ENCODE data around the gene PRKG1.
"Not testable (repeated sequence)": the region's sequence is repeated elsewhere in the genome, so short reads cannot be mapped to it uniquely, and the experiment has no call there.

Gene PRKG1

GRCh38 chr10:51445588-51445987 lies 371.3 kb downstream of the PRKG1 start:
- no peak overlapping the region for H3K4me3 Mint-ChIP-seq
- ATAC-seq (replicated peaks; ENCODE audit: extremely low read depth, poor library complexity, severe bottlenecking) (no peak), DNase-seq (ENCODE audit: low spot score in 2 of 2) (no peak)
- H3K36me3 Mint-ChIP-seq (ENCODE audit: insufficient read depth), result no peaks in the 10 kb centered on the region
- H3K27me3 Mint-ChIP-seq, result peaks cover 20% of the 10 kb centered on the region
- H3K9me3 Mint-ChIP-seq, result no peaks in the 10 kb centered on the region
- no peaks in the 10 kb centered on the region for H3K4me1 Mint-ChIP-seq
- H3K27ac Mint-ChIP-seq (ENCODE audit: low read depth), result no peak overlapping the region

DNA sequence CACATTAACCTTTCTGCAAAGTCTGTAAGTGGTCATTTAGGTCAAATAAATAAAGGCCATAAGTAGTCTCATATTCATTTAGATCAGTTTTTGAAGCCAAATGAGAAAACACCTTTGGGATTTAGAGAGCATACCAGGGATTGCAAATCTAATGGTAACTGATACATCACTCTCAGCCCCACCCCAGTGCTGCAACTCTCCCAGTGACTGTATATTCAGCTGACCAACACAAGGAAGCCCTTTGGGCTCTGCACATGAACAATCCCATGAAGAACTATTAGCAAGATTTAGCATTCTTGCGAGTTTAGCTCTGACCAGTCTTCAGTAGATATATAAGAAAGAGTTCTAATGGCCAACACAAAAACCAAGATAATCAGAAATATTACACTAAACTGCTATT lies 372.8 kb downstream of the PRKG1 start:
- H3K36me3 Mint-ChIP-seq (ENCODE audit: insufficient read depth), result no peaks in the 10 kb centered on the region
- no peaks in the 10 kb centered on the region for H3K9me3 Mint-ChIP-seq
- no peak overlapping the region for H3K4me3 Mint-ChIP-seq
- DNase-seq (ENCODE audit: low spot score in 2 of 2), result no peak
- H3K27me3 Mint-ChIP-seq, result peaks cover 10% of the 10 kb centered on the region
- H3K4me1 Mint-ChIP-seq, result no peaks in the 10 kb centered on the region
- ATAC-seq (replicated peaks; ENCODE audit: extremely low read depth, poor library complexity, severe bottlenecking), result no peak
- no peak overlapping the region for H3K27ac Mint-ChIP-seq (ENCODE audit: low read depth)

DNA sequence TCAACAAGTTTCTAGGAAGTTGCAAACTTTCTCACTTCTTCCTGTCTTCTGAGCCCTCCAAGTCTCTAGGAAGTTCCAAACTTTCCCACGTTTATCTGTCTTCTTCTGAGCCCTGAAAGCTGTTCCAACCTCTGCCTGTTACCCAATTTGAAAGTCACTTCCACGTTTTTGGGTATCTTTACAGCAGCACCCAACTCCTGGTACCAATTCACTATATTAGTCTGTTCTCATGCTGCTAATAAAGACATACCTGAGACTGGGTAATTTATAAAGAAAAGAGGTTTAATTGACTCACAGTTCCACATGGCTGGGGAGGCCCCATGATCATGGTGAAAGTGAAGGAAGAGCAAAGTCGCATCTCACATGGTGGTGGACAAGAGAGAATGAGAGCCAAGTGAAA lies 381.5 kb downstream of the PRKG1 start:
- ATAC-seq (replicated peaks; ENCODE audit: extremely low read depth, poor library complexity, severe bottlenecking); H3K4me3 Mint-ChIP-seq; H3K27me3 Mint-ChIP-seq; DNase-seq (ENCODE audit: low spot score in 2 of 2); H3K36me3 Mint-ChIP-seq (ENCODE audit: insufficient read depth); H3K9me3 Mint-ChIP-seq; H3K27ac Mint-ChIP-seq (ENCODE audit: low read depth); H3K4me1 Mint-ChIP-seq: not testable (repeated sequence)

GRCh38 chr10:51459476-51459875 lies 385.2 kb downstream of the PRKG1 start:
- DNase-seq (ENCODE audit: low spot score in 2 of 2) (no peak), ATAC-seq (replicated peaks; ENCODE audit: extremely low read depth, poor library complexity, severe bottlenecking) (no peak)
- Mint-ChIP-seq H3K27ac (ENCODE audit: low read depth) (no peak overlapping the region), H3K9me3 (peaks cover 6% of the 10 kb centered on the region), H3K4me1 (no peaks in the 10 kb centered on the region), H3K36me3 (ENCODE audit: insufficient read depth) (no peaks in the 10 kb centered on the region), H3K4me3 (no peak overlapping the region), H3K27me3 (no peaks in the 10 kb centered on the region)

- ATAC-seq (replicated peaks; ENCODE audit: extremely low read depth, poor library complexity, severe bottlenecking), result no peak
- H3K27ac Mint-ChIP-seq (ENCODE audit: low read depth), result no peak overlapping the region
- no peaks in the 10 kb centered on the region for H3K36me3 Mint-ChIP-seq (ENCODE audit: insufficient read depth)
- H3K4me1 Mint-ChIP-seq, result no peaks in the 10 kb centered on the region
- DNase-seq (ENCODE audit: low spot score in 2 of 2), result no peak
- no peaks in the 10 kb centered on the region for H3K27me3 Mint-ChIP-seq
- no peak overlapping the region for H3K4me3 Mint-ChIP-seq
- no peaks in the 10 kb centered on the region for H3K9me3 Mint-ChIP-seq
Measured at GRCh38 chr10:51462076-51462779, 387.9 kb downstream of the PRKG1 start.

DNA sequence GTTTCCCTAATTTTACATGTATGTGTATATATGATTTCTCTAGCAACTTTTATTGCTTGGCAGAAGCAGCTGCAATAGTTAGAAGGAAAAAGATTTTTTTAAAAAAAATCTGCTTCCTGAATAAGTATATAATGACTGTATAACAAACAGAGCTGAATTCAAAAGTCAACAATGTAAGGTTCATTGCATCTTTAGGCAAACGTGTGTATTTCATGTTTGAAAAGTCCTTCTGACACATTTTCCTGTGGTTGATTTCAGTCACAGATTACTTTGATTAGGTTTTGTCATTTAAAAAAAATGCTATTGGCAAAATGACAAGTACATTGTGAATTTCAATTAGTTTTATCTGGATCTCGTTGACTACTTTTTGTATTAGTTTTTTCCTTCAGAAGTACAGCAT lies 394.1 kb downstream of the PRKG1 start:
- DNase-seq (ENCODE audit: low spot score in 2 of 2) (no peak), ATAC-seq (replicated peaks; ENCODE audit: extremely low read depth, poor library complexity, severe bottlenecking) (no peak)
- no peaks in the 10 kb centered on the region for H3K9me3 Mint-ChIP-seq
- no peak overlapping the region for H3K4me3 Mint-ChIP-seq
- no peak overlapping the region for H3K27ac Mint-ChIP-seq (ENCODE audit: low read depth)
- H3K27me3 Mint-ChIP-seq, result no peaks in the 10 kb centered on the region
- H3K36me3 Mint-ChIP-seq (ENCODE audit: insufficient read depth), result no peaks in the 10 kb centered on the region
- no peaks in the 10 kb centered on the region for H3K4me1 Mint-ChIP-seq

DNA sequence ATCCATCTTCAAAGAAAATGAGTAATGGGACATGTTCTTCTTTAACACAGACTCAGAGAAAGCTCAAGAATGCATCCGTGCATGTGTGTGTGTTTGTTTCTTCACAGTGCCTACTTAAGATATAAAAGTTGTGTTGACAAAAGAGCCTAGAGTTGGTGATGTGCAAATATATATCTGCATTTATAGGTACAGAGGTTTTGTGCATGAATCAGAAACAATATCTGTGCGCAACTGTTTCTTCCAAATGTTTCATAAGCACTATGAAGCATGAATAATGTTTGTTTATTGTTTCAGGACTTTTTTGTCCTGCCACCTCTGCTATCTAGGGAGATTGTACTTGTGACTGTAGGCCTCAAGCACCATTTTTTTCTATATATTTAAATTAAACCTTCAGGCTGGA lies 395.4 kb downstream of the PRKG1 start:
- H3K4me3 Mint-ChIP-seq, result no peak overlapping the region
- ATAC-seq (replicated peaks; ENCODE audit: extremely low read depth, poor library complexity, severe bottlenecking), result no peak
- H3K36me3 Mint-ChIP-seq (ENCODE audit: insufficient read depth), result no peaks in the 10 kb centered on the region
- H3K9me3 Mint-ChIP-seq, result no peaks in the 10 kb centered on the region
- H3K27me3 Mint-ChIP-seq, result no peaks in the 10 kb centered on the region
- DNase-seq (ENCODE audit: low spot score in 2 of 2), result no peak
- no peaks in the 10 kb centered on the region for H3K4me1 Mint-ChIP-seq
- H3K27ac Mint-ChIP-seq (ENCODE audit: low read depth), result no peak overlapping the region

DNA sequence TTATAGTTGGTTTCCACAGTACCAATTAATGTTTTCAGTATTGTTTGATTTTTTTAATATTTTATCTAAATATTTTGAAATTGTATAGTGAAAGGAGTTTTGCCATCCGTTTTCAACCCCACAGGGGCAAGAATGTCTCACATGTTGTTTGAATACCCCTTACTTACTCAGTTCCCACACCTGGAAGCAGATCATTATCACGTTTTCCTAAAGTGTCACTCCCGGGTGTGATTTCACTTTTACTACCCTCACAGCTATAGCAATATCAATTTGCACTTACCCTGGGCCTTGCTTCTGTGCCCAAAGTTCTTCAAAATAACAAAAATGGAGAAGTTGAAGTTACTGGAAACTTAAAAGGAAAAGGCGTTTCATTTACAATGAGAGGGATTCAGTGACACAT lies 397.0 kb downstream of the PRKG1 start:
- Mint-ChIP-seq H3K36me3 (ENCODE audit: insufficient read depth) (no peaks in the 10 kb centered on the region), H3K27me3 (no peaks in the 10 kb centered on the region), H3K4me3 (no peak overlapping the region), H3K27ac (ENCODE audit: low read depth) (no peak overlapping the region), H3K9me3 (no peaks in the 10 kb centered on the region), H3K4me1 (no peaks in the 10 kb centered on the region)
- no peak for DNase-seq (ENCODE audit: low spot score in 2 of 2)
- ATAC-seq (replicated peaks; ENCODE audit: extremely low read depth, poor library complexity, severe bottlenecking), result no peak

- no peaks in the 10 kb centered on the region for H3K36me3 Mint-ChIP-seq (ENCODE audit: insufficient read depth)
- H3K4me3 Mint-ChIP-seq, result no peak overlapping the region
- H3K9me3 Mint-ChIP-seq, result no peaks in the 10 kb centered on the region
- ATAC-seq (replicated peaks; ENCODE audit: extremely low read depth, poor library complexity, severe bottlenecking) (no peak), DNase-seq (ENCODE audit: low spot score in 2 of 2) (no peak)
- H3K27me3 Mint-ChIP-seq, result no peaks in the 10 kb centered on the region
- no peaks in the 10 kb centered on the region for H3K4me1 Mint-ChIP-seq
- no peak overlapping the region for H3K27ac Mint-ChIP-seq (ENCODE audit: low read depth)
Measured at GRCh38 chr10:51472154-51472553, 397.9 kb downstream of the PRKG1 start.

GRCh38 chr10:51479711-51480110 lies 405.4 kb downstream of the PRKG1 start:
- H3K9me3 Mint-ChIP-seq, result no peaks in the 10 kb centered on the region

DNA sequence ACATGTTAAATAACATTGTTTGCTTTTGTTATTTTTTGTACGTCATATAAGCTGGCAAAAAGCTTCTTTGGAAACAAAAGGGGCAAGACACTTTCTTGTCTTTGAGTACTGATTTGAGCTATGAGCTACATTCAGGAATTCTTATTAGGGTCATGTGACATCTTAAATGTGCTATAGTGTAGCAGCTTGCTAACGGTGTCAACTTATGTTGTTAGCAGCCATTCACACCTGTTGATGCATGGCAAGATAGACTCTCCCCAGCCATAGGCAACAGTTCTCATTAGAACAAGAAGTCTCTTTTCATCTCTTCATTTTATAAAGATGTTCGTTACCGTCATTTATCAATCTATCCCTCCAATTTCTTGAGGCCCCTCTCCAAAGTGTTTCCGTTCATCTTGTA lies 411.4 kb downstream of the PRKG1 start:
- no peaks in the 10 kb centered on the region for H3K27me3 Mint-ChIP-seq
- ATAC-seq (replicated peaks; ENCODE audit: extremely low read depth, poor library complexity, severe bottlenecking) (no peak), DNase-seq (ENCODE audit: low spot score in 2 of 2) (no peak)
- H3K4me3 Mint-ChIP-seq, result no peak overlapping the region
- H3K9me3 Mint-ChIP-seq, result no peaks in the 10 kb centered on the region
- H3K27ac Mint-ChIP-seq (ENCODE audit: low read depth), result no peak overlapping the region
- H3K4me1 Mint-ChIP-seq, result no peaks in the 10 kb centered on the region
- no peaks in the 10 kb centered on the region for H3K36me3 Mint-ChIP-seq (ENCODE audit: insufficient read depth)

More at GRCh38 chr10:51479711-51480110, 405.4 kb downstream of the PRKG1 start:
- H3K4me1 Mint-ChIP-seq, result no peaks in the 10 kb centered on the region
- ATAC-seq (replicated peaks; ENCODE audit: extremely low read depth, poor library complexity, severe bottlenecking) (no peak), DNase-seq (ENCODE audit: low spot score in 2 of 2) (no peak)
- peaks cover 2% of the 10 kb centered on the region for H3K36me3 Mint-ChIP-seq (ENCODE audit: insufficient read depth)
- H3K27ac Mint-ChIP-seq (ENCODE audit: low read depth), result no peak overlapping the region
- no peaks in the 10 kb centered on the region for H3K27me3 Mint-ChIP-seq
- no peak overlapping the region for H3K4me3 Mint-ChIP-seq

DNA sequence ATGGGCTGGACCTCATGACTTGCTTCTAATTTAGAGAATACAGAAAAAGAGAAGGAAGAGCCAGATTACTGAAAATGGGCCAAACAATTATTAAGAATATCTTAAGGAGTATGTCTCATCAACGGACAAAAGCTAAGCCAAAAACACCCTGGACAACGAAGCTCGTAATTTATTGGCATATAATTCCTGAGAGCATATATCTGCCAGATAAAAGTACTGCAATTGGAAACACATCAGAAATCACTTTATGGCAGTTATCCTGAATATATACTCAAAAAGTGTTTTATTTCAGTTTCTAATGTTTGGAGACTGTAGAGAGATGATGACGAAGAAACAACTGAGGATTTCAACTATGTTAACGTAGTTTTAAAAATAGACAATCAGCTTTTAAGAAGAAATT lies 413.3 kb downstream of the PRKG1 start:
- Mint-ChIP-seq H3K27ac (ENCODE audit: low read depth) (no peak overlapping the region), H3K27me3 (no peaks in the 10 kb centered on the region), H3K9me3 (no peaks in the 10 kb centered on the region), H3K4me3 (no peak overlapping the region), H3K36me3 (ENCODE audit: insufficient read depth) (no peaks in the 10 kb centered on the region), H3K4me1 (no peaks in the 10 kb centered on the region)
- no peak for DNase-seq (ENCODE audit: low spot score in 2 of 2)
- no peak for ATAC-seq (replicated peaks; ENCODE audit: extremely low read depth, poor library complexity, severe bottlenecking)

DNA sequence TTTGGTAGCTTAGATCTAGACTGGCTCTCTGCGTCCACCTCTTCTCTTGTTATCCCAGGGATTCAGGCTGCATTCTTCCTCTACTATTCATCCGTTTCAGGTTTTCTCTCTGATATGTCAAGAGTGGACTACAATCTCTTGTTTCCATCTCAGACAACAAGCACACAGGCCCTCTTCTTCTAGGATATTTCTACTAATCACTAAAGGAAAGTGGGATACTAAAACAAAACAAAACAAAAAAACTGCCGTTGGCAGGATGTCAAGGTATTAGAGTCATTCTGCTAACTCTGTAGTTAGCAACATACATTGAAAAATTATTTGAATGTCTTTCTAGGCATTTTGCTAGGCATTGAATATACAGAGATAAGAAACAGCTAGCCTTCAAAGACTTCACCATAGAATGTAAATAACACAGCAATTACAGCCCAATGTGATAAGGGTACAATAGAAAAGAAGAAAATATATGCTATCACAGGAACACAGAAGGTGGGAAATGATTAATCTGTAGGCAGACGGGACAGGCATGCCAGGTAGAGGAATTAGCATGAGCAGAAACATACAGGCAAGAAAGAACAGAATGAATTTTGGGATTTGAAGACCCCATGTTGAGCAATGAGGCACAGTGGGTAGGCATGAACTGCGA lies 414.6 kb downstream of the PRKG1 start:
- no peak overlapping the region for H3K4me3 Mint-ChIP-seq
- H3K4me1 Mint-ChIP-seq, result no peaks in the 10 kb centered on the region
- ATAC-seq (replicated peaks; ENCODE audit: extremely low read depth, poor library complexity, severe bottlenecking) (no peak), DNase-seq (ENCODE audit: low spot score in 2 of 2) (no peak)
- no peak overlapping the region for H3K27ac Mint-ChIP-seq (ENCODE audit: low read depth)
- no peaks in the 10 kb centered on the region for H3K36me3 Mint-ChIP-seq (ENCODE audit: insufficient read depth)
- H3K27me3 Mint-ChIP-seq, result no peaks in the 10 kb centered on the region
- no peaks in the 10 kb centered on the region for H3K9me3 Mint-ChIP-seq
